ENCODE measurements around the gene SLC38A1. TPM values are rescaled to one million over a fixed set of nuclear protein-coding genes. Genes with fewer than 3 reads are reported as not detected.

The SLC38A1 gene
- total and polyA plus RNA-seq, 2 donors from 2014 or later, result 13.3 to 124 TPM

DNA sequence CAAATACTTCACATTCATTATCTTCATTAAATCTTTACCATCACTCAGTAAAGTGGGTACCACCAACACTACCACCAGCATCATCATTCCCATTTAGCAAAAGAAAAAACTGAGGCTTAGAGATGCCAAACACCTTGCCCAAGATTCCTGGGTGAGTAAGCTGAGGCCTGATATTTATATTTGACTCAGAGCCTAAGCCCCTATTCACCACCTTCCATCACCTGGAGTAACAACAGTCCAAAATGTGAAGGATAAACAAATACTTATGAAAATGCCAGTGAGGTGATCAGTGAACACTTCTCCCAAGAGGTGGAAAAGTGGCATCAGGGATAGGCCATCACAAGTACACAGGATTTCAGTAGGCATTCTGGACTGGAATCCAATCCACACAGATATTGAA, 3.7 kb downstream of the SLC38A1 start:
- no peaks in the 10 kb centered on the region for H3K9me3 ChIP-seq (ENCODE audit: control insufficient read depth in 2 of 3, insufficient read depth in 1 of 3, low read length in 3 of 3)
- TF ChIP-seq, protein P1, sequence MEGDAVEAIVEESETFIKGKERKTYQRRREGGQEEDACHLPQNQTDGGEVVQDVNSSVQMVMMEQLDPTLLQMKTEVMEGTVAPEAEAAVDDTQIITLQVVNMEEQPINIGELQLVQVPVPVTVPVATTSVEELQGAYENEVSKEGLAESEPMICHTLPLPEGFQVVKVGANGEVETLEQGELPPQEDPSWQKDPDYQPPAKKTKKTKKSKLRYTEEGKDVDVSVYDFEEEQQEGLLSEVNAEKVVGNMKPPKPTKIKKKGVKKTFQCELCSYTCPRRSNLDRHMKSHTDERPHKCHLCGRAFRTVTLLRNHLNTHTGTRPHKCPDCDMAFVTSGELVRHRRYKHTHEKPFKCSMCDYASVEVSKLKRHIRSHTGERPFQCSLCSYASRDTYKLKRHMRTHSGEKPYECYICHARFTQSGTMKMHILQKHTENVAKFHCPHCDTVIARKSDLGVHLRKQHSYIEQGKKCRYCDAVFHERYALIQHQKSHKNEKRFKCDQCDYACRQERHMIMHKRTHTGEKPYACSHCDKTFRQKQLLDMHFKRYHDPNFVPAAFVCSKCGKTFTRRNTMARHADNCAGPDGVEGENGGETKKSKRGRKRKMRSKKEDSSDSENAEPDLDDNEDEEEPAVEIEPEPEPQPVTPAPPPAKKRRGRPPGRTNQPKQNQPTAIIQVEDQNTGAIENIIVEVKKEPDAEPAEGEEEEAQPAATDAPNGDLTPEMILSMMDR (IDR thresholded peaks at IDR 0.05; ENCODE audit: borderline replicate concordance, extremely low read depth, insufficient read depth), result no peak
- H3K27ac ChIP-seq (ENCODE audit: low read depth in 2 of 2, low read length in 2 of 2), result no peak overlapping the region
- intact Hi-C loops (cut with DNase I), result no loop called here
- no peak overlapping the region for H3K4me3 ChIP-seq (ENCODE audit: low read length in 3 of 3)
- H3K27me3 ChIP-seq (ENCODE audit: control insufficient read depth, insufficient read depth, low read length), result no peaks in the 10 kb centered on the region
- DNase-seq (no peak), FAIRE-seq (no peak)
- H3K4me1 ChIP-seq (ENCODE audit: control insufficient read depth in 2 of 3, insufficient read depth in 2 of 3, low read depth in 1 of 3, low read length in 3 of 3), result peaks cover 3 to 21% (median 12%) of the 10 kb centered on the region in 3 donors
- no peak overlapping the region for H3K9ac ChIP-seq (ENCODE audit: low read length in 3 of 3)
- no peaks in the 10 kb centered on the region for H3K36me3 ChIP-seq (ENCODE audit: control insufficient read depth in 2 of 3, insufficient read depth in 3 of 3, low read length in 3 of 3)

DNA sequence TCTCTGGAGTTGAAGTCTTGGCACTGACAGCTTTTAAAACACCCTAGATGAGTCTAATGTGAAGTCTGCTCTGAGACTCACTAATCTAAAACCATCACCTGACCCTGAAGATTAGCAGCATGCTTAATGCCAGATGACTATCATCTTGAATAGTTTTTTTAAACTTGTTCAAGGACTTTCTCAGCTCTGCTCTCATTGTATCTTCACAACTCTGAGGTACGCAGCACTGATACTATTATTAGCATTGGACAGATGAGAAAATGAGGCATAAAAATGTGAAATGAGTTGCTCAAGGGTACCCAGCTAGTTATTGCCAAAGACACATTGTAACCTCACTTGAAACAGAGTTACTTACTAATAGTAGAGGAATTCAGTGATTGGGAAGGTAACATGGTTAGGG, 4.8 kb downstream of the SLC38A1 start:
- no peak overlapping the region for H3K4me3 ChIP-seq (ENCODE audit: low read length in 3 of 3)
- no peak overlapping the region for H3K9ac ChIP-seq (ENCODE audit: low read length in 3 of 3)
- TF ChIP-seq, protein P1 (IDR thresholded peaks at IDR 0.05; ENCODE audit: borderline replicate concordance, extremely low read depth, insufficient read depth), result no peak
- no peaks in the 10 kb centered on the region for H3K27me3 ChIP-seq (ENCODE audit: control insufficient read depth, insufficient read depth, low read length)
- intact Hi-C loops (cut with DNase I), result no loop called here
- H3K27ac ChIP-seq (ENCODE audit: low read depth in 2 of 2, low read length in 2 of 2), result no peak overlapping the region
- FAIRE-seq (no peak), DNase-seq (no peak)
- H3K4me1 ChIP-seq (ENCODE audit: control insufficient read depth in 2 of 3, insufficient read depth in 2 of 3, low read depth in 1 of 3, low read length in 3 of 3), result peaks cover 3 to 16% (median 12%) of the 10 kb centered on the region in 3 donors
- H3K9me3 ChIP-seq (ENCODE audit: control insufficient read depth in 2 of 3, insufficient read depth in 1 of 3, low read length in 3 of 3), result no peaks in the 10 kb centered on the region
- H3K36me3 ChIP-seq (ENCODE audit: control insufficient read depth in 2 of 3, insufficient read depth in 3 of 3, low read length in 3 of 3), result no peaks in the 10 kb centered on the region

DNA sequence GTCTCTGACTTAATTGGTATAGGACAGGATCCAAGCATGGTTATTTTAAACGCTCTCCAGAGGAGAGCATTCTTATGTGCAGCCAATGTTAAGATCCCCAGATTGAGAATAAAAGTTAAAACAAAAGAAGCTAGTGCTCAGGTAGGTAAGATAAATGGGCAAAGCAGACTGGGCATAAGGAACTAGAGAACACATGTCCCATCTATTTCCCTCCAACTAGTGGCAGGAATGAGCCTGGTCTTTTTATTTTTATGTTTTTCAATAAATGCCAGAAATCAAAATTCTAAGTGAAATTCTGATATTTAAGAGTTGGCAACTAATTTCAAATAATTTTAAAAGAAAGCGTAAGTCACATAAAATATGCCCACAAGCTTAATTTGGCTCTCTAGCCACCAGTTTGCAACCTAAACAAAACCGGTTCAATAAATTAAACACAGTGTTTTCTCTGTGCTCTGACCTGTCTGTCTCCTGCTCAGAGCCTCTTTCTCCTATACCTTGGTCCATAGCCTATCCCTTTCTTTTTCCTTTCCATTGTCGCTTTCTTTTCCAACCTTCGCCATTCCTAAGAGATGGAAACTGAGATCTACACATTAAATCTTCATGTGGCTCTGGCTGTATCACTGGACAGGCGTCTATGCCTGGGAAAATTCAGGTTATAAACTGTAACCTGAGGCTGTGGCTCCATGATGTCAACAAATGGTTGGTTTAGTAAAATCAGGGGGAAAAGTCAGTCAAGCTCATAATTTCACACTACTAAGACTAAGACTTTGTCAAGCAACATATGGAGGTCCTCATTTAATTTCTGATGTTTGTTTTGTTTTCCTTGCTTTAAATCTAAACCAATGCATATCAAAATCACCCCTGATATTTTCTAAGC, 5.5 kb downstream of the SLC38A1 start:
- H3K9ac ChIP-seq (ENCODE audit: low read length in 3 of 3), result no peak overlapping the region
- no peak for FAIRE-seq
- H3K4me1 ChIP-seq (ENCODE audit: control insufficient read depth in 2 of 3, insufficient read depth in 2 of 3, low read depth in 1 of 3, low read length in 3 of 3), result peaks cover 3 to 12% (median 10%) of the 10 kb centered on the region in 3 donors
- intact Hi-C loops (cut with DNase I), result no loop called here
- no peaks in the 10 kb centered on the region for H3K9me3 ChIP-seq (ENCODE audit: control insufficient read depth in 2 of 3, insufficient read depth in 1 of 3, low read length in 3 of 3)
- peak in 3 of 5 donors; percentile 39 to 70 (median 69) for DNase-seq
- H3K27ac ChIP-seq (ENCODE audit: low read depth in 2 of 2, low read length in 2 of 2), result no peak overlapping the region
- no peak overlapping the region for H3K4me3 ChIP-seq (ENCODE audit: low read length in 3 of 3)
- H3K36me3 ChIP-seq (ENCODE audit: control insufficient read depth in 2 of 3, insufficient read depth in 3 of 3, low read length in 3 of 3), result no peaks in the 10 kb centered on the region
- TF ChIP-seq, protein P1 (IDR thresholded peaks at IDR 0.05; ENCODE audit: borderline replicate concordance, extremely low read depth, insufficient read depth), result no peak
- H3K27me3 ChIP-seq (ENCODE audit: control insufficient read depth, insufficient read depth, low read length), result no peaks in the 10 kb centered on the region
